SK-N-SH treated with all-trans-retinoic acid at 6 μM for 48 hours (cell line): ENCODE results near the gene ZNF550.

Experiments used
- ARNTL ChIP-seq: fragments of 450-650 bp; formaldehyde crosslinking; IDR thresholded peaks from 2 replicates; pipeline ENCODE4 v1.5.0; 2020; ENCODE audit warnings: low read depth, mild to moderate bottlenecking, moderate library complexity, borderline replicate concordance
- BACH2 ChIP-seq: fragments of 250-450 bp; sonication (Bioruptor Pico); IDR thresholded peaks from 2 replicates; pipeline ENCODE4 v1.9.0; 2021; ENCODE audit warnings: mild to moderate bottlenecking, borderline replicate concordance
- CREB5 ChIP-seq: fragments of 250-450 bp; sonication (Bioruptor Pico); IDR thresholded peaks from 2 replicates; pipeline ENCODE4 v1.5.1; 2020; ENCODE audit warnings: low read depth, mild to moderate bottlenecking, moderate library complexity
- GLIS3 ChIP-seq: fragments of 250-450 bp; sonication (Bioruptor Pico); IDR thresholded peaks from 2 replicates; pipeline ENCODE4 v1.5.0; 2020; ENCODE audit warnings: mild to moderate bottlenecking, moderate library complexity
- ISL1 ChIP-seq: fragments of 250-450 bp; sonication (Bioruptor Pico); IDR thresholded peaks from 2 replicates; pipeline ENCODE4 v2.1.2; 2022; ENCODE audit warnings: mild to moderate bottlenecking, moderate library complexity
- PPARA ChIP-seq: fragments of 250-450 bp; sonication (Bioruptor Pico); IDR thresholded peaks from 2 replicates; pipeline ENCODE4 v1.5.0; 2020; ENCODE audit warnings: mild to moderate bottlenecking, borderline replicate concordance
- TCF4 ChIP-seq: fragments of 250-450 bp; sonication (Bioruptor Pico); IDR thresholded peaks from 2 replicates; pipeline ENCODE4 v1.8.0; 2021; ENCODE audit warnings: mild to moderate bottlenecking, moderate library complexity, borderline replicate concordance
- ZC3H10 ChIP-seq: fragments of 250-450 bp; sonication (Bioruptor Pico); IDR thresholded peaks from 2 replicates; pipeline ENCODE4 v1.5.1; 2021; ENCODE audit warnings: mild to moderate bottlenecking, moderate library complexity
- ZFP3 ChIP-seq: fragments of 250-450 bp; sonication (Bioruptor Pico); IDR thresholded peaks from 2 replicates; pipeline ENCODE4 v1.5.0; 2020; ENCODE audit warnings: mild to moderate bottlenecking, moderate library complexity
- ZNF565 ChIP-seq: fragments of 450-650 bp; formaldehyde crosslinking; conservative IDR thresholded peaks from 2 replicates; pipeline ENCODE4 v1.5.0; 2020; ENCODE audit warnings: low read depth, mild to moderate bottlenecking, moderate library complexity
- ZNF70 ChIP-seq: fragments of 450-650 bp; formaldehyde crosslinking; IDR thresholded peaks from 2 replicates; pipeline ENCODE4 v1.5.0; 2020; ENCODE audit warnings: mild to moderate bottlenecking, moderate library complexity

GRCh38 chr19:57511484-57511883, 48.2 kb downstream of the ZNF550 start:
- TF ChIP-seq TCF4 (no peak), ZFP3 (CRISPR knock-in tag) (no peak), BACH2 (CRISPR knock-in tag) (no peak), ARNTL (no peak), ISL1 (CRISPR knock-in tag) (no peak), ZC3H10 (no peak), CREB5 (CRISPR knock-in tag) (no peak), ZNF70 (no peak), GLIS3 (no peak), ZNF565 (CRISPR knock-in tag) (no peak), PPARA (CRISPR knock-in tag) (no peak)
